Mammary epithelial cell (primary cell): ENCODE measurements around the gene FTH1.

Experiments
- CTCF ChIP-seq, 2 donors: IDR thresholded peaks in 1 of 2; conservative IDR thresholded peaks in 1 of 2; 2 replicates each; pipeline ENCODE4 v1.5.1; 2011 to 2012; ENCODE audit warnings: inconsistent platforms in 2 of 2, low read length in 2 of 2, mild to moderate bottlenecking in 2 of 2, control low read depth in 1 of 2, low read depth in 1 of 2; ENCODE audit not compliant: insufficient read depth in 1 of 2; ENCODE audit errors: extremely low read depth in 1 of 2
- EZH2 ChIP-seq: IDR thresholded peaks from 2 replicates; pipeline ENCODE4 v1.6.1; 2012; ENCODE audit warnings: low read length, inconsistent platforms, borderline replicate concordance

GRCh38 chr11:61985869-61986268 is 18.4 kb upstream of the FTH1 start:
- TF ChIP-seq CTCF (conservative IDR thresholded peaks at IDR 0.05 in 1 of 2, IDR thresholded peaks at IDR 0.05 in 1 of 2; ENCODE audit: extremely low read depth in 1 of 2, insufficient read depth in 1 of 2, low read depth in 1 of 2, low read length in 2 of 2) (no peak), EZH2 (no peak)
